Measurements from ENCODE around the gene KDM4E.

DNA sequence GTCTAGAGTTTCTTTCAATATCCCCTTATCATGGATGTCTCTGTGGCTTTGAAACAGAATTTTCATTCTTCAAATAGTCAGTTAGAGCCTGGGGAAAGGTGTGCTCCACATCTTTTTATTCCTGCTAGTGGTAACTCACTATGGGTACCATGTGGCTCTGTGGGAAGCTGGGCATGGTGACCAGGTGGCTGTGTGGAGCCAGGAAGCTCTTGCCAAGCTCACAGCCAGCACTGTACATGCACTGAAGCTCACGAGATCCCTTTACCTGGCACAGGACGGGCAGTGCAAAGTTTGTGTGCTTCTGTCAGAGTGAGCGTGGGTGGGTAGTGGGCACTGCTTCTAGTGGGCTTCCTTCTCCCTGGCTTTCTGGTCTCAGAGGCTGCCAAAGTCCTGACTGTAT is 17.8 kb downstream of the KDM4E start:
- TF ChIP-seq, protein P1, sequence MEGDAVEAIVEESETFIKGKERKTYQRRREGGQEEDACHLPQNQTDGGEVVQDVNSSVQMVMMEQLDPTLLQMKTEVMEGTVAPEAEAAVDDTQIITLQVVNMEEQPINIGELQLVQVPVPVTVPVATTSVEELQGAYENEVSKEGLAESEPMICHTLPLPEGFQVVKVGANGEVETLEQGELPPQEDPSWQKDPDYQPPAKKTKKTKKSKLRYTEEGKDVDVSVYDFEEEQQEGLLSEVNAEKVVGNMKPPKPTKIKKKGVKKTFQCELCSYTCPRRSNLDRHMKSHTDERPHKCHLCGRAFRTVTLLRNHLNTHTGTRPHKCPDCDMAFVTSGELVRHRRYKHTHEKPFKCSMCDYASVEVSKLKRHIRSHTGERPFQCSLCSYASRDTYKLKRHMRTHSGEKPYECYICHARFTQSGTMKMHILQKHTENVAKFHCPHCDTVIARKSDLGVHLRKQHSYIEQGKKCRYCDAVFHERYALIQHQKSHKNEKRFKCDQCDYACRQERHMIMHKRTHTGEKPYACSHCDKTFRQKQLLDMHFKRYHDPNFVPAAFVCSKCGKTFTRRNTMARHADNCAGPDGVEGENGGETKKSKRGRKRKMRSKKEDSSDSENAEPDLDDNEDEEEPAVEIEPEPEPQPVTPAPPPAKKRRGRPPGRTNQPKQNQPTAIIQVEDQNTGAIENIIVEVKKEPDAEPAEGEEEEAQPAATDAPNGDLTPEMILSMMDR (IDR thresholded peaks at IDR 0.05; ENCODE audit: low read depth, low read length, poor library complexity, severe bottlenecking): no peak
- no peak for TF ChIP-seq EZH2phosphoT487 (IDR thresholded peaks at IDR 0.05; ENCODE audit: borderline replicate concordance, low read length)
